DOHH2 (cell line): Measurements from ENCODE around the gene MOCS3.
A peak's percentile ranks its signal among the peaks of the same experiment; 100 is the strongest.

Experiments
- H3F3A ChIP-seq: fragments of 200-600 bp; sonication (generic), shearing (Covaris generic); 2 replicates; pipeline ENCODE4 v1.6.0; 2016; ENCODE audit warnings: antibody characterized with exemption, mild to moderate bottlenecking; ENCODE audit not compliant: control insufficient read depth, insufficient read depth
- H3K27ac ChIP-seq: fragments of 200-600 bp; sonication (generic); 2 replicates; pipeline ENCODE4 v1.5.1; 2014; ENCODE audit warnings: low read depth, mild to moderate bottlenecking, low read length, moderate library complexity
- H3K27me3 ChIP-seq: fragments of 200-600 bp; sonication (generic); 2 replicates; pipeline ENCODE4 v1.6.1; 2014; ENCODE audit warnings: mild to moderate bottlenecking, low read length, mixed read lengths; ENCODE audit not compliant: control insufficient read depth
- H3K36me3 ChIP-seq: fragments of 200-600 bp; sonication (generic); 2 replicates; pipeline ENCODE4 v1.6.1; 2014; ENCODE audit warnings: mild to moderate bottlenecking, low read length, moderate library complexity, mixed read lengths; ENCODE audit not compliant: control insufficient read depth
- H3K4me1 ChIP-seq: fragments of 200-600 bp; sonication (generic); 2 replicates; pipeline ENCODE4 v1.6.1; 2014; ENCODE audit warnings: mild to moderate bottlenecking, low read length, mixed read lengths; ENCODE audit not compliant: control insufficient read depth
- H3K4me2 ChIP-seq: fragments of 200-600 bp; sonication (generic); 2 replicates; pipeline ENCODE4 v1.6.0; 2014; ENCODE audit warnings: mild to moderate bottlenecking, low read length, moderate library complexity
- H3K4me3 ChIP-seq: fragments of 200-600 bp; sonication (generic); 2 replicates; pipeline ENCODE4 v1.5.1; 2014; ENCODE audit warnings: mild to moderate bottlenecking, low read length, mixed read lengths
- H3K79me2 ChIP-seq: fragments of 200-600 bp; sonication (generic); 2 replicates; pipeline ENCODE4 v1.6.1; 2014; ENCODE audit warnings: mild to moderate bottlenecking, low read length, mixed read lengths; ENCODE audit not compliant: control insufficient read depth
- H3K9me2 ChIP-seq: fragments of 200-600 bp; sonication (generic); replicated peaks from 2 replicates; pipeline ENCODE4 v1.6.1; 2014; ENCODE audit warnings: mild to moderate bottlenecking, low read length, mixed read lengths; ENCODE audit not compliant: control insufficient read depth
- H3K9me3 ChIP-seq: fragments of 200-600 bp; sonication (generic); 2 replicates; pipeline ENCODE4 v1.6.1; 2014; ENCODE audit warnings: antibody characterized with exemption, low read length, mixed read lengths; ENCODE audit not compliant: control insufficient read depth, insufficient read depth
- H4K20me1 ChIP-seq: fragments of 200-600 bp; sonication (generic); 2 replicates; pipeline ENCODE4 v1.6.0; 2014; ENCODE audit warnings: low read depth, mild to moderate bottlenecking, antibody characterized with exemption, low read length, moderate library complexity; ENCODE audit not compliant: control insufficient read depth, insufficient read depth
- CTCF ChIP-seq: fragments of 200-600 bp; sonication (generic); IDR thresholded peaks from one replicate; pipeline ENCODE4 v1.5.1; 2014; ENCODE audit warnings: antibody characterized with exemption, mild to moderate bottlenecking, low read depth, low read length; ENCODE audit not compliant: poor library complexity, severe bottlenecking
- EZH2phosphoT487 ChIP-seq: fragments of 200-600 bp; sonication (generic); IDR thresholded peaks from 2 replicates; pipeline ENCODE4 v1.6.1; 2017; ENCODE audit warnings: borderline replicate concordance, mild to moderate bottlenecking, antibody characterized with exemption, low read length, moderate library complexity, mixed read lengths

MOCS3 gene

GRCh38 chr20:50958615-50959542 is at the start of gene MOCS3:
TSS of gene MOCS3 (plus strand) at chr20:50958818. CDS start at chr20:50958843, 25 bp downstream.
- H3K9me3 ChIP-seq = no peaks in the 10 kb centered on the region
- TF ChIP-seq CTCF = no peak
- no peak for TF ChIP-seq EZH2phosphoT487
- peaks cover 30% of the 10 kb centered on the region for H3K4me1 ChIP-seq
- H3K4me2 ChIP-seq = peak within 1 kb of the TSS; percentile 84
- H3F3A ChIP-seq = no peaks in the 10 kb centered on the region; the same call in 1 of the 2 replicates
- no peaks in the 10 kb centered on the region for H3K9me2 ChIP-seq
- no peaks in the 10 kb centered on the region for H3K27me3 ChIP-seq
- peaks cover 36% of the 10 kb centered on the region for H4K20me1 ChIP-seq
- peaks cover 59% of the 10 kb centered on the region for H3K36me3 ChIP-seq
- peak within 1 kb of the TSS; percentile 97 for H3K4me3 ChIP-seq
- H3K27ac ChIP-seq = peak within 1 kb of the TSS; percentile 76
- H3K79me2 ChIP-seq = peaks cover 84% of the 10 kb centered on the region

GRCh38 chr20:50909413-50909812 is 49.2 kb upstream of the MOCS3 start:
- H3F3A ChIP-seq = peaks cover 10% of the 10 kb centered on the region
- H3K4me2 ChIP-seq = no peak overlapping the region
- H4K20me1 ChIP-seq = peaks cover 30% of the 10 kb centered on the region
- peaks cover 86% of the 10 kb centered on the region for H3K36me3 ChIP-seq
- H3K79me2 ChIP-seq = peaks cover 100% of the 10 kb centered on the region
- TF ChIP-seq CTCF (no peak), EZH2phosphoT487 (no peak)
- peaks cover 25% of the 10 kb centered on the region for H3K4me1 ChIP-seq
- no peaks in the 10 kb centered on the region for H3K9me3 ChIP-seq
- H3K9me2 ChIP-seq = no peaks in the 10 kb centered on the region
- no peak overlapping the region for H3K27ac ChIP-seq
- no peak overlapping the region for H3K4me3 ChIP-seq
- no peaks in the 10 kb centered on the region for H3K27me3 ChIP-seq

- no peaks in the 10 kb centered on the region for H3K9me2 ChIP-seq
- H3K4me1 ChIP-seq = peaks cover 40% of the 10 kb centered on the region
- TF ChIP-seq EZH2phosphoT487 (no peak), CTCF (no peak)
- peaks cover 37% of the 10 kb centered on the region for H4K20me1 ChIP-seq
- H3K27ac ChIP-seq = no peak overlapping the region
- H3K4me2 ChIP-seq = no peak overlapping the region
- H3F3A ChIP-seq = peaks cover 6% of the 10 kb centered on the region; the same call in 1 of the 2 replicates
- no peak overlapping the region for H3K4me3 ChIP-seq
- H3K36me3 ChIP-seq = peaks cover 84% of the 10 kb centered on the region
- no peaks in the 10 kb centered on the region for H3K9me3 ChIP-seq
- peaks cover 100% of the 10 kb centered on the region for H3K79me2 ChIP-seq
- no peaks in the 10 kb centered on the region for H3K27me3 ChIP-seq
Observed at GRCh38 chr20:50911030-50911429, 47.6 kb upstream of the MOCS3 start.
